IMR-90 (cell line): ENCODE results near the gene DCLRE1C. TPM values are rescaled to one million over a fixed set of nuclear protein-coding genes. Genes with fewer than 3 reads are reported as not detected.

Experiments
- ATAC-seq: fragments of 200-7000 bp; cut with Tn5 transposase; 2 replicates; pipeline ENCODE4 v1.9.1; 2020; ENCODE audit warnings: low read depth, mild to moderate bottlenecking, moderate library complexity
- BruUV-seq: library from RNA; stranded (reverse); fragments of 400-500 nt; replicated peaks from 2 replicates; lab custom pipeline; 2021; lab: Mats Ljungman, UMichigan
- CTCF ChIA-PET: fragments of 300-600 bp; formaldehyde crosslinking; extraction: SDS; loops from one replicate; lab custom pipeline; 2021; ENCODE audit warnings: antibody characterized with exemption; lab: Yijun Ruan, JAX
- POLR2A ChIA-PET: fragments of 300-600 bp; sonication (Branson Sonifier 250); formaldehyde crosslinking; loops from one replicate; lab custom pipeline; 2022; ENCODE audit warnings: antibody characterized with exemption; ENCODE audit not compliant: unreplicated experiment; lab: Charles Lee
- DNase-seq: peaks from one replicate; pipeline ENCODE4 v3.0.0; 2013
- H2AFZ ChIP-seq: replicated peaks from 2 replicates; pipeline ENCODE3; 2013; ENCODE audit warnings: low read length, mild to moderate bottlenecking; ENCODE audit not compliant: poor library complexity
- H2AK5ac ChIP-seq: 2 replicates; pipeline ENCODE4 v1.6.1; 2013; ENCODE audit warnings: low read depth, low read length, inconsistent platforms
- H2AK9ac ChIP-seq: replicated peaks from 2 replicates; pipeline ENCODE3; 2013; ENCODE audit warnings: mild to moderate bottlenecking, low read depth, low read length, moderate library complexity; ENCODE audit not compliant: poor library complexity
- H2BK120ac ChIP-seq: 2 replicates; pipeline ENCODE4 v1.6.1; 2013; ENCODE audit warnings: low read depth, low read length, inconsistent platforms
- H2BK15ac ChIP-seq: 3 replicates; pipeline ENCODE4 v1.6.1; 2013; ENCODE audit warnings: low read depth, low read length, inconsistent platforms
- H2BK20ac ChIP-seq: 2 replicates; pipeline ENCODE4 v1.6.1; 2013; ENCODE audit warnings: low read depth, mild to moderate bottlenecking, inconsistent platforms, low read length, moderate library complexity
- H2BK5ac ChIP-seq: 2 replicates; pipeline ENCODE4 v1.6.1; 2013; ENCODE audit warnings: mild to moderate bottlenecking, low read depth, low read length, inconsistent platforms; ENCODE audit not compliant: poor library complexity, severe bottlenecking
- H3K14ac ChIP-seq: replicated peaks from 2 replicates; pipeline ENCODE4 v1.6.1; 2013; ENCODE audit warnings: low read depth, low read length, inconsistent platforms
- H3K18ac ChIP-seq: 2 replicates; pipeline ENCODE4 v1.6.1; 2013; ENCODE audit warnings: low read depth, low read length, control low read depth
- H3K23ac ChIP-seq: 2 replicates; pipeline ENCODE4 v1.6.1; 2013; ENCODE audit warnings: low read depth, low read length, inconsistent platforms
- H3K27ac ChIP-seq: 2 replicates; pipeline ENCODE4 v1.5.1; 2013; ENCODE audit warnings: mild to moderate bottlenecking, control low read depth, low read length; ENCODE audit not compliant: insufficient read depth
- H3K27me3 ChIP-seq: 2 replicates; pipeline ENCODE4 v1.6.1; 2013; ENCODE audit warnings: low read length; ENCODE audit not compliant: control insufficient read depth, insufficient read depth
- H3K36me3 ChIP-seq: 2 replicates; pipeline ENCODE4 v1.6.1; 2013; ENCODE audit warnings: low read length, mixed read lengths; ENCODE audit not compliant: control insufficient read depth, insufficient read depth
- H3K4ac ChIP-seq: 2 replicates; pipeline ENCODE4 v1.6.1; 2013; ENCODE audit warnings: low read depth, low read length, inconsistent platforms
- H3K4me1 ChIP-seq: 2 replicates; pipeline ENCODE4 v1.6.1; 2013; ENCODE audit warnings: low read length, mixed read lengths; ENCODE audit not compliant: control insufficient read depth, insufficient read depth
- H3K4me2 ChIP-seq: 2 replicates; pipeline ENCODE4 v1.6.1; 2013; ENCODE audit warnings: low read depth, mild to moderate bottlenecking, control low read depth, low read length, moderate library complexity
- H3K4me3 ChIP-seq: 2 replicates; pipeline ENCODE4 v1.5.1; 2013; ENCODE audit warnings: low read depth, mild to moderate bottlenecking, control low read depth, low read length, moderate library complexity; ENCODE audit not compliant: insufficient read depth
- H3K56ac ChIP-seq: 2 replicates; pipeline ENCODE4 v1.6.1; 2013; ENCODE audit warnings: low read length, inconsistent platforms; ENCODE audit not compliant: insufficient read depth; ENCODE audit errors: extremely low read depth
- H3K79me1 ChIP-seq, 2 experiments: 2 replicates each; pipeline ENCODE4 v1.6.1; 2013; ENCODE audit warnings: low read length in 2 of 2, inconsistent platforms in 1 of 2, low read depth in 1 of 2
- H3K9ac ChIP-seq: 2 replicates; pipeline ENCODE4 v1.6.1; 2013; ENCODE audit warnings: low read depth, low read length, control low read depth
- H3K9me1 ChIP-seq: 2 replicates; pipeline ENCODE4 v1.6.1; 2013; ENCODE audit warnings: low read length, inconsistent platforms; ENCODE audit not compliant: insufficient read depth
- H3K9me3 ChIP-seq: 2 replicates; pipeline ENCODE4 v1.6.1; 2013; ENCODE audit warnings: low read length; ENCODE audit not compliant: control insufficient read depth, insufficient read depth
- H4K20me1 ChIP-seq: 2 replicates; pipeline ENCODE4 v1.6.1; 2013; ENCODE audit warnings: low read length, inconsistent platforms; ENCODE audit not compliant: insufficient read depth
- H4K5ac ChIP-seq: 2 replicates; pipeline ENCODE4 v1.6.1; 2013; ENCODE audit warnings: mild to moderate bottlenecking, low read depth, low read length, control low read depth
- H4K8ac ChIP-seq, 2 experiments: 2 replicates each; pipeline ENCODE4 v1.6.1; 2013; ENCODE audit warnings: low read depth in 2 of 2, low read length in 2 of 2, control low read depth in 1 of 2, inconsistent platforms in 1 of 2
- H4K91ac ChIP-seq: 2 replicates; pipeline ENCODE4 v1.6.1; 2013; ENCODE audit warnings: low read depth, low read length, inconsistent platforms; ENCODE audit not compliant: insufficient read depth
- CHD1 ChIP-seq: IDR thresholded peaks from 2 replicates; pipeline ENCODE4 v1.6.1; 2012; ENCODE audit warnings: low read depth, low read length, improper control_type of control experiment
- CTCF ChIP-seq: conservative IDR thresholded peaks from 2 replicates; pipeline ENCODE4 v1.5.1; 2012; ENCODE audit warnings: mild to moderate bottlenecking, low read depth, low read length, improper control_type of control experiment
- MAFK ChIP-seq: IDR thresholded peaks from 2 replicates; pipeline ENCODE4 v1.6.1; 2012; ENCODE audit warnings: low read depth, low read length, improper control_type of control experiment
- MAZ ChIP-seq: IDR thresholded peaks from 2 replicates; pipeline ENCODE4 v1.6.1; 2012; ENCODE audit warnings: low read depth, mild to moderate bottlenecking, low read length, improper control_type of control experiment, moderate library complexity, borderline replicate concordance
- RAD21 ChIP-seq: IDR thresholded peaks from 2 replicates; pipeline ENCODE4 v1.6.1; 2012; ENCODE audit warnings: low read length, improper control_type of control experiment
- RFX5 ChIP-seq: IDR thresholded peaks from 2 replicates; pipeline ENCODE4 v1.8.0; 2012; ENCODE audit warnings: low read depth, mild to moderate bottlenecking, low read length, moderate library complexity
- WGBS, 2 experiments: methylation state at CpG; one replicate each; pipeline versions ENCODE4 v1.1.5 to v1.1.7; 2013; ENCODE audit warnings: missing lambda C conversion rate in 2 of 2; ENCODE audit not compliant: insufficient read length in 1 of 2; ENCODE audit errors: extremely low coverage in 2 of 2; 5-methylcytosine and 5-hydroxymethylcytosine counted together
- dilution Hi-C: fragments of 300-500 bp; cut with HindIII; formaldehyde crosslinking; loops from one replicate; pipeline ENCODE4 v1.14.3; 2018; ENCODE audit warnings: low sequenced_read_pairs; ENCODE audit not compliant: unreplicated experiment
- in situ Hi-C: fragments of 300-500 bp; cut with MboI; formaldehyde crosslinking; loops from 3 replicates; pipeline ENCODE4 v1.14.3; 2019; ENCODE audit warnings: low sequenced_read_pairs, inconsistent platforms, mixed read lengths
- intact Hi-C: fragments of 100-400 bp; cut with micrococcal nuclease; formaldehyde crosslinking; loops from 2 replicates; pipeline ENCODE4 v1.10.0; 2022
- polyA plus RNA-seq, 3 experiments: library from polyadenylated mRNA; depleted of rRNA; stranded (reverse); fragments of >200 nt; gene quantifications; 2 replicates each; pipeline ENCODE4 v1.2.3, GENCODE V29; 2012; ENCODE audit warnings: low replicate concordance in 1 of 3
- total RNA-seq: library from RNA; depleted of rRNA; stranded (reverse); fragments of >200 nt; gene quantifications from 2 replicates; pipeline ENCODE4 v1.2.3, GENCODE V29; 2012

The DCLRE1C gene
- total and polyA plus RNA-seq, 2 of the 4 experiments (the other 2 are of a cell fraction), result 2.9 to 8.1 TPM

- WGBS, 2 experiments, result no CpG with 5 or more reads among the region's 3 CpGs
- H2BK120ac ChIP-seq, result no peak overlapping the region
- no peaks in the 10 kb centered on the region for H3K9me3 ChIP-seq
- no peak overlapping the region for H3K56ac ChIP-seq
- in situ Hi-C loops, result no loop called here
- no peak overlapping the region for H2AK5ac ChIP-seq
- DNase-seq (no peak), ATAC-seq (no peak)
- no peak overlapping the region for H4K5ac ChIP-seq
- H2AFZ ChIP-seq, result no peak overlapping the region
- CTCF ChIA-PET, result no interaction called here
- no peak overlapping the region for H3K4me3 ChIP-seq
- no peaks in the 10 kb centered on the region for H3K36me3 ChIP-seq
- H3K9ac ChIP-seq, result no peak overlapping the region
- POLR2A ChIA-PET, result no interaction called here
- no peaks in the 10 kb centered on the region for H3K9me1 ChIP-seq
- no peaks in the 10 kb centered on the region for H3K4me1 ChIP-seq
- no peak overlapping the region for H3K4ac ChIP-seq
- no peak overlapping the region for H3K18ac ChIP-seq
- no peak overlapping the region for H3K14ac ChIP-seq
- H3K23ac ChIP-seq, result no peak overlapping the region
- dilution Hi-C loops, result no loop called here
- H3K27me3 ChIP-seq, result 0 out of 2 replicates have a peak, but pooled peaks cover 2% of the 10 kb centered on the region
- no peak overlapping the region for H4K91ac ChIP-seq
- no peak overlapping the region for H2BK20ac ChIP-seq
- H3K79me1 ChIP-seq, result no peaks in the 10 kb centered on the region
- no peak overlapping the region for H4K8ac ChIP-seq
- H4K20me1 ChIP-seq, result no peaks in the 10 kb centered on the region
- no peak overlapping the region for H3K27ac ChIP-seq
- no peak overlapping the region for H2AK9ac ChIP-seq
- no peak overlapping the region for H2BK15ac ChIP-seq
- intact Hi-C loops, result no loop called here
- H2BK5ac ChIP-seq, result no peak overlapping the region
- no TSS peak for BruUV-seq
- no peak overlapping the region for H3K4me2 ChIP-seq
- TF ChIP-seq CTCF (no peak), CHD1 (no peak), MAZ (no peak), RFX5 (no peak), RAD21 (no peak), MAFK (no peak)
Observed at GRCh38 chr10:14982744-14983143, 28.8 kb upstream of the DCLRE1C start.
